Uterus (tissue), 2 donors: Measurements from ENCODE around the gene DDX49.

Experiments
- CTCF ChIP-seq, 4 experiments: fragments of 200-600 bp in 2 of 4; fragments of 450-650 bp in 2 of 4; sonication (generic) in 2 of 4; IDR thresholded peaks; one replicate each; pipeline ENCODE4 v1.5.1; 2016 to 2019; ENCODE audit warnings: antibody characterized with exemption in 4 of 4, mild to moderate bottlenecking in 2 of 4, moderate library complexity in 1 of 4
- POLR2A ChIP-seq, 2 donors: fragments of 450-650 bp; IDR thresholded peaks; one replicate each; pipeline ENCODE4 v1.6.1; 2016; ENCODE audit warnings: antibody characterized with exemption in 2 of 2, mild to moderate bottlenecking in 1 of 2, moderate library complexity in 1 of 2

- TF ChIP-seq CTCF (IDR thresholded peaks at IDR 0.05) (no peak), POLR2A (IDR thresholded peaks at IDR 0.05) (no peak)
Measured at GRCh38 chr19:18910801-18911436, 8.6 kb upstream of the DDX49 start.
